AG08396 (cell line): ENCODE measurements around the gene METRN.
A peak's percentile ranks its signal among the peaks of the same experiment; 100 is the strongest.
"Not testable (repeated sequence)": the region's sequence is repeated elsewhere in the genome, so short reads cannot be mapped to it uniquely, and the experiment has no call there.

ENCODE experiments used
- DNase-seq: peaks from one replicate; pipeline ENCODE4 v3.0.0; 2012; ENCODE audit warnings: low spot score, mixed read lengths

METRN gene

DNA sequence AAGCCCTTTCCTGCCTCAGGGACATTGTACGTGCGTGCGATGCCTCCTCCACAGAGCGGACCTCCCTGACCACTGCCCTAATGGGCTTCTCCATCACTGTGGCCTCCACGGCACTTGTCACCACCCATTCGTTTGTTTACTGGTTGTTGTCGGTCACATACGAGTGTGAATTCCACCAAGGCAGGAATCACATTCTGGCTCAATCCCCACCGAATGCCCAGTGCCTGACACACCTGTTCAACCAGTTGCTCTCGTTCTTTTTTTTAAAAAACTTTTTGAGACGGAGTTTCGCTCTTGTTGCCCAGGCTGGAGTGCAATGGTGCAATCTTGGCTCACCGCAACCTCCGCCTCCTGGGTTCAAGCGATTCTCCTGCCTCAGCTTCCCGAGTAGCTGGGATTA lies 23.7 kb upstream of the METRN start:
- DNase-seq = not testable (repeated sequence)

DNA sequence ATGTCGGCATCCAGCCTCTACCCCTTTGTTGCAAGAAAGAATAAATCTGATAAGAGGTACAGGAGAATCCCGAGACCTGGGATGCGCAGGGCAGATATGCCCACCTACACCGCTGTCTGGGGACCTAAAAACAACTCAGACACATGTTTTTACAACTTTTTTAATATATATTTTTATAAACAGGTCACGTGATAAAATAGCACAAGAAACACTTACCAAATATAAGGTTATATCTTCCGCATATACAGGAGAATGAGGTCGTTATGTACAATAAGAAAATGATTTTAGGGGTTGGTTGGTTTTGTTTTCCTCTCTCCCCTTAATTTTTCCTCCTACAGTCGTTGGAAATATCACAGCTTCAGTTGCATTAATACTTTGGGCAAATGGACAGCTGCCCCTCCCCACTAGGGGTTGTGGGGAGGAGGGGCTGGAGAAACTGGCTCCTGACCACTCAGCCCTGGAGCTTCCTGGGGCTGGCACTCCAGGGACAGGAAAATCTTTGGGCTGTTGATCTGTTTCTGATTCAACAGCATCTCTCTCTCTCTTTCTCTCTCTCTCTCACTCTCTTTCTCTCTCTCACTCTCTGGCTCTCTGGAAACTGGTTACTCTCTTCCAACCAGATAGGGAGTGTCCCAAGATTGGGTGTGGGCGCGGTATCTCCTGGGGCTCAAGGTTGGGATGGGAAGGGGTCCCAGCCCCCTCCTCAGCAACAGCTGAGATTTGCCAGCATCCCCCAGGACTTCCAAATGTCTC lies 22.4 kb upstream of the METRN start:
- no peak for DNase-seq

DNA sequence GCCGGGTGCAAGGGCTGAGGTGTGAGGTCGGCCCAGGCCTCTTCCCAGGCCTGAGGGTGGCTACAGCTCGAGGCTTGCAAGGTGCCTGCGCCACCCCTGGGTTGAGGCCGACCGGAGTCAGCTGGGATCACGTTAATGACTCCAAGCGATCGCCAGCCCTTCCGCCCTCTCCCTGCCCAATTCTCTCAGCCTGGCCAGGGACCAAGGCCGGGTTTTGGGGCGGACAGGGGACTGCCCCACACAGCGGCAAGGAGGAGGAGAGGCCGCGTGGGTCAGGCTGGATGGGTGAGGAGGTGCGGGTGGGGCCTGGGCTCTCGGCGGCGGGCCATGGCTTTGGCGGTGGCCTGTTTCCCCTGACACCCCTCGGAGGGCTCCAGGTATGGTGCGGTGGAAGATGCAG lies 21.6 kb upstream of the METRN start:
- DNase-seq = no peak

DNA sequence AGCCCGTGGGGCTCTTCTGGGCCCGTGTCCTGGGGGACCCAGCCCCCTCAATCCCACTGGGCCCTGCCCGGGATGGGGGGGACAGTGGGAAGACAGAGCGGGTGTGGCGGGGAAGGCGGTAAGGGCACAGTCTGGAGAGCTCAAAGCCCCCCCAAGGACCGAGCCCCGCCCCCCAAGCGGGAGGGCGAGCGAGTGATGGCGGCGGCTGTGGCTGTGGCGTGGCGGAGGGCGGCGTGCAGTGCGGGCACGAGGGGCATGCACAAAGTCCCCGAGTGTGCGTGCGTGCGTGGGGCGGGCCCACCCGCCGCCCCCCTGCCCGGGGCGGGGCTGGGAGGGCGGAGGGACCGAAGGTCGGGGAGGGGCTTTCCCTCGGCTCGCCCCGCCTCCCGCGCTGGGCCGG lies 21.2 kb upstream of the METRN start:
- DNase-seq = no peak

DNA sequence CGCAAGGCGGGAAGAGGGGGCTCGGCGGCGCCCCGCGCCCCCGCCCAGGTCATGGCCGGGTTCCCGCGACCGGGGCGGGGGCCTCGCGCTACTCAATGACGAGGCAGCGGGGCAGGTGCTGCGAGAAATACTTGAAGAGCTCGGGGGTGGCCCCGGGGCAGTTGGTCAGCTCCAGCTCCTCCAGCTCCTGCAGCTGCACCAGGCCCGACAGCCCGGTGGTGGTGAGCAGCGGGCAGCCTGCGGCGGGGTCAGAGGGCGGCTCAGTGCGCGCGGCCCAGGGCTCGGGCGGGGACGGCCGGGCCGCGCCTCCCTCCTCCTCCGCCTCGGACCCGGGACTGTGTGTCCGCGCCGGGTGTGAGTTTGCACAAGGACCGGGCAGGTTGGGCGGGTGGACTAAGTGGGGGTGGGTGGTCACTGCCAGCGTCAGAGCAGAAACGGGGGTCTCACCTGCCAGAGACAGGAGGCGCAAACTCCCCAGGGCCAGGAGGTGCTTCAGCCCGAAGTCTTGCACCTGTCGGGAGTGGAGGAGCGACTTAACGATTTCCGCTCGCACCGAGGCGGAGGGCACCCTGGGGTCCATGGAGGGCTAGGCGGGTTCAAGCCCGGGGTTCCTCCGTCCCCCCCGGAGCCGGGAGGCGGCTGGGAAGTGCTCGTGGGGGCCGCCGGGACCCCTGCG lies 20.6 kb upstream of the METRN start:
- no peak for DNase-seq

DNA sequence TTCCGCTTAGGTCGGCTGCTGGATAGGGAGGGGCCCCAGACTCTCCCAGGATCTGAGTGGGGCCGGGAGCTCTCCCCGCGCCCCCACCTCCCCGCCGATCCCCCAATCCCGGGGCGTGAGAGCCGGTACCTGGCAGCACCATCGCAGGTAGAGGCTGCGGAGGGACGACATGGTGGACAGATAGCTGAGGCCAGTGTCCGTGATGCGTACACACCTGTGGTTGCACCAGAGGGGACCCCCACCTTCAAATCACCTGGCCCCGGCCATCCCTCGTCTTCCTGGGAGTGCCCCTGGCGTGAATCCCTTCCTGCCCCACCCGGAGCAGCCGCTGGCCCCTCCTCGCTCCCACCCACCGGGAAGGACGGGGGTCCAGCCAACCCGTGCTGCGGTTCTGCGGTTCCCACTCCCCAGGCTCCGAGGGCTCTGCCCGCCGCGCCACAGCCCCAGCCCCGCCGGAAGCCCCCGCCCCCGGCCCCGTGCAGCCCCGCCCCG lies 20.0 kb upstream of the METRN start:
- no peak for DNase-seq

DNA sequence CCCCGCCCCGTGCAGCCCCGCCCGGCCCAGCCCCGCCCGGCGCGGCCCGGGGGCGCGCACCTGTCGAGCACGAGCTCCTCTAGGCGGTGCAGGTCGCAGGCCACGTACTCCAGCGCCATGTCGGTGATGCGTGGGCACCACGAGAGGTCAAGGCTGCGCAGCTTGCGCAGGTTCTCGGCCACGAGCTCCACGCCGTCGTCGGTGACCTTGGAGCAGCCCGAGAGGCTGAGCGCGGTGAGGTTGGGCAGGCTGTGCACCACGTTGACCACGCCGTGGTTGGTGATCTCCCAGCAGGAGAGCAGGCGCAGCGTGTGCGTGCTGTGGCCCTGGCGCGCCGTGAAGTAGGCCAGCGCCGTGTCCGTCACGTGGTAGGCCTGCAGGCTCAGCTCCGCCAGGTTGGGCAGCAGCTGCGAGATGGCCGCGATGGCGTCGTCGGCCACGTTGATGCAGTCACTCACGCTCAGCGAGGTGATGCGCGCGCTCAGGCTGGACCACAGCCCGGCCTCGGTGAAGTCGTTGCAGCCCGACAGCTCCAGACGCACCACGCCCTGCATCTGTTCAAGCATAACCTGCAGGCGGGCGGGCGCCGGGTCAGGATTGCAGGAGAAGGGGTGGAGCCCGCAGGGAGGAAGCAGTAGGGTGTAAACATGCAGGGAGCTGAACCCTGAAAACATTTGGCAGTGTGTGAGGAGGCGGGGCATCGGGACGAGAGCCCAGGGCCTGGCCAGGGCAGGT lies 19.4 kb upstream of the METRN start:
- no peak for DNase-seq

DNA sequence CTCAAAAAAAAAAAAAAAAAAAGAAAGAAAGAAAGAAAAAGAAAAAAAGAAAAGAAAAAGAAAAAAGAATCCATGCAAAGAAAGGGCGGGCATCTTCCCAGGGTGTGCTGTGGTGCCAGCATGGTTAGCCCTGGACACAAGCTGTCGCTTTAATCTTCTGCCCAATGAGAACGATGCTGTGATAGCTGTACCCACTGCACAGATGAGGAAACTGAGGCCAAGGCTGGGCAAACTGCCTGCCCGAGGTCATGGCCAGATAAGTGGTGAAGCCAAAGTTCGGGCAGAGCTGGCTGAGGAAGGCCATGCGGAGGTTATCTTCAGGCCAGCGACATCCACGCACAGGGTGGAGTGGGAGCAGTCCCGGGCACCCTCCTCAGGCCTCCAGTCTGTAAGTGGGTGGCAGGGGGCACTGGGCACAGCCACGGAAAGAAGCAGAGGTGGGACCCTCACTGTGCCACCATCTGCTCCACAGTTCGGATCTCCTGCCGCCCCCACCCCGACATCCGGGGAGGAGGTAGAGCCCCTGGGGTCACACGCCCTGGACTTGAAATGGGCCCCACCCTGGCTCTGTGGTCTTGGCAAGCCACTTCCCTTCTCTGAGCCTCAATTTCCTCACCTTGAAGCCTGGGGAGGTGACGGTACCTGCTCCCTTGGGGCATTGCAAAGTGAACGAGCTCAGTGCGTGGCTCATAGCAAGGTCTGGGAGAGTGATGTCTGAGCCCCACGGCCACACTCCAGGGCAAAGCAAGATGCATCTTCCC lies 15.8 kb upstream of the METRN start:
- no peak for DNase-seq

DNA sequence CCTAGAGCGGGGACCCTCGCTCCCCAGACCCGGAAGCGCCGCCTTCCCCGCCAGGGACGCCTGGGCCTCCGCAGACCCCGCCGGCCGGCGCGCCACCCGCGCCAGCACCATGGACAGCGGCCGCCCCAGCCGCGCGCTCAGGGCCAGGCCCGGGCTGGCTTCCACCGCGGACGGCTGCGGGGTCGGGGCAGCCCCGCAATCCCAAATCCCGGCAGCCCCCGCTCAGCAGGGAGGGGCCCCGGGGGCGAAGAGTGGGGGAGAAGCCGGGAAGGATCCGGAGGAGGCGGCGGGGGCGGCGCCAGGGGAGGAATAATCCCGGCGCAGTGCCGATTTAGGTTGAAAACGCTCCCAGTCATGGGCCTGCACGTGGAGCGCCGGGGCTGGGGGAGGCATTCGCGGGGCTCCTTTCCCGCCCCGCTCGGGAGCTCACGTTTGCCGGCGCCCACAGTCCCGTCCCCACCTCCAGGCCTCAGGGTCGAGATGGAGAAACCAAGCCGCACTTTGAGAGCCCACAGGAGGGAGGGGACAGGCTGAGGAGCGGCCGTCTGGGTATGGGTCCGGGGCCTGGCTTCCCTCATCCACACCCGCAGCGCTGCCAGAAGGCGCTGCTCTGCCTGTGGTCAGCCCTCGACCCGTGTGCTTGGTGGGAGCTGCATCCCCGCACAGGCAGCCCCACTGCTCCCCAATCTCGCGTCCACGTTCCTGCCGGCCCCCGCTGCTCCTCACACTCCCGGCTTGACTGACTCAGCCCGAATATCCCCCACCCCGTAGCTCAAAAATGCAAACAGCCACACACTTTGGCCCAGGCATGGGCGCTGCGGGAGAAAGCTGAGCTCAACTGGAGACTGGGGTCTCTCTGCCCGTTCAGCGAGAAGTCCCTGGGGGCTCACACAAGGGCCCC lies 14.0 kb upstream of the METRN start:
- DNase-seq = peak; percentile 71

DNA sequence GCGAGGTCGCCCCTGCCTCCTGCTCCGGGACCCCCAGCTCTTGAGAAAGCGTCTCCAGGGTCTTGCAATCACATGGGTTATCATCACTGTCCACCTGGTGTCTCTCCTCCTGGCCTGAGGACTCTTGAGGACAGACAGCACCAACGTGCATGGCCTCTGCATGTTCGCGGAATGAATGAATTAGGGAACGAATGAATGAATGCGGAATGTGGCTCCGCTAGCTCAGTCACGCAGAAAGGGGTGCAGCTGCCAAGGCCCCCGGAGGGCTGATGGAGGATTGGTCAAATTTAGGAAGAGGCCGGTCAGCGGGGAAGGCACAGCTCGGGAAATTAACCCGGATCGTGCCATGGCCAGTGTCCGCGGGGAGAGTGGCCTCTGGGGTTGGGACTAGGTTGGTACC lies 12.6 kb upstream of the METRN start:
- DNase-seq = no peak

DNA sequence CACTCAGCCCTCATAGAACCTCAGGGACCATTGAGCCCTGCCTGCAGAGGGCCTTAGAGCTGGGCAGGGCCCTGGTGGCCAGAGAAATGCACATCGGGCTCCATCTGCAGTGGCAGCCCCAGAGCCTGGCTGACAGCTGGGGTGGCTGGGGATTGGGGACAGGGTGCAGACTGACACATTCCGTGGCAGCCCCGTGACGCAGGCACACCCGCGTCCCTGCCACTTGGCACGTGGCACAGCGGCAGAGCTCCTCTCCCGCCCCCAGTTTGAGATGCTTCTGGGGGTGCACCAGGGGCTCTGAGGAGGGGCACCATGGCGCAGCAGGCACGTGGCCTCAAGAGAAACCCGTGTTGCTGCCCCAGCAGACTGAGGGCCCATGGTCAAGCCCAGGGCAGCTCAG lies 11.5 kb upstream of the METRN start:
- no peak for DNase-seq

DNA sequence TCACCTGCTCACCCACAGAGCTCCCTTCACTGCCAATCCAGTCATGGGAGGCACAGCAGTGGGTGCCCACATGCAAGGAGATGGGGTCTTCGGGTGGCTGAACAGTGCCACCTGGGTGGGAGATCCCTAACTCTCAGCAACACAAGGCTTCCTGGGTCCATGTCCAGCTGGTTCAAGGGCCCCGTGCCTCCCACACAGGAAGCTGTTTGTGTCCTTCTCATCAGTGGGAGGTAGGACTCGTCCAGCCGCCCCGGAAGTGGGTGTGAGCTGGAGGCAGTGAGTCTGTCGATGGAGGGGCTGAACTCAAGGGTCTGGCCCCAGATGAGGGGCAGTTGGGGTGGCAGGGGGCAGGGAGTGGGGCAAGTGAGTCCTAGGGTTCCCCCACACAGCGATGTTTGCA lies 10.9 kb upstream of the METRN start:
- DNase-seq = no peak

DNA sequence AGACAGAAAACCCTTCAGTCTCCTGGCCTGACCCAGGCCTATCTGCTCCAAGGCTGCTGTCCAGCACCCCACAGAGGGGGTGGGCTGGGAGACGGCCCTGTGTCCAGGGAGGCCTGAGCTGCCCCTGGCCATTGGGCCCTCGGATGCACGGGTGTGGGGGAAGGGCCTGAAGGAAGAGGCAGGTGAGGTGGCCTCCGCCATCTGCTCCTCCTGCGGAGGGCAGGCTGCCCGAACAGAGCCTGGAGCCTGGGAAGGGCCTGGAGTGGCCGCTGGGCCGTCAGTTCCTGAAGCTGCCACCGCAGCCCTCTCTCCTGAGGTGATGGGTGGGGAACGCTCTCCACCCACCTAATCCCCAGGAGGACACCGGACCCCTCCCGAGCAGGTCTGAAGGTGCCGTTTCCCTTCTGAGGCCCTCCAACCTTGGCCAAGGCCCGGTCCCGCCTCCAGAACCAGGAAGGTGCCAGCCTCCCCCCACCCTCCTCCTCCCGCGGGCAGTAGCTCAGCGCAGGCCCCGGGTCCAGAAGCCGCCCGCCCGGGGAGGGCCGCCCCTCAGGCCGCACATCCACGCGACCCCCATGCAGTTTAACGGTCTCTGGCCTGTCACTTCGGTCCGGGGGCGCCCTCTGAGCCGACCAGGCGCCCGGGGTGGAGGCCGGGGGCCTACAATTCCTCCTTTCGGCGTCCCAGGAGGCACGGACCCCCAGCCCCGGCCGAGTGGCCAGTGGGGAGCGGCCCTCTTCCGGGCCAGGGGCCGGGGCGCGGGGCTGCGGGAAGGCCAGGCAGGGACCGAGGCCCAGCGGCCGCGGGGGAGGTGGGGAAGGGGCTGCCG lies 10.2 kb upstream of the METRN start:
- DNase-seq = no peak

DNA sequence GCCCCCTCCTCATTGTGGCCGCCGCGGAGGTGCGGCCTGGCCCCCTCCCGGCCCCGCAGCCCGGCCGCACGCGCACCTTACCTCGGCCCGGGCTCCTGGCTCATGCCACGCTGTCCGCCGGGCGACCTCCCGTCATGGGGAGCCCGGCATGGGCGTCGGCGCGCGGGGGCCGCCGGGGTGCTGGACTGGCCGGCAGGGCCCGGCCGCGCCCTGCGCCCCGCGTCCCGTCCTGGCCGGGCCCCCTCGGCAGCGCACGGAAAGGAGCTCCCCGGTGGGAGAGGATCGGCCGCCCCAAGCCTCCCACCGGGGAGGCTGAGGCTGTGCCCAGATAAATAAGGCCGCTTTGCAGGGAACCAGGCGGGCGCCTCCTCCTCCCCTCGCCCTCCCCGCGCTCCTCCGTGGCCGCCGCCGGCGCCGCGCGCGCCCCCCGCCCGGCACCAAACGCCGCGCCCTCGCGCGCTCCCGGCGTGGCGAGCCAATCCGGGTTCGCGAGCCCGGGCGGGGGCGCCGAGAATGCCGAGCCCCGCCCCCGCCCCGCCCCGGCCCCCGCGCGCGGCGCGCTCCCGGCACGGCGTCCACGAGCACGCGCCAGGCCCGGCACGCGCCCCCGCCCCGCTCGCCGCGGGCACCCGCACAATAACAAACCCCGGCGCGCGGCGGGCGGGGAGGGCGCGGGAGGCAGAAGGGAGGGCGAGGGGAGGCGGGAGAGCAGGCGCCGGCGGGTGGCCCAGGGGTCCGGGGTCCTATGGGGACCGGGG lies 9.3 kb upstream of the METRN start, which contains the start of gene FBXL16:
Gene FBXL16 (minus strand): TSS at position 371 of the 758 bp plus-strand sequence. CDS start 8,396 bp downstream, outside the sequence.
- DNase-seq = no peak

DNA sequence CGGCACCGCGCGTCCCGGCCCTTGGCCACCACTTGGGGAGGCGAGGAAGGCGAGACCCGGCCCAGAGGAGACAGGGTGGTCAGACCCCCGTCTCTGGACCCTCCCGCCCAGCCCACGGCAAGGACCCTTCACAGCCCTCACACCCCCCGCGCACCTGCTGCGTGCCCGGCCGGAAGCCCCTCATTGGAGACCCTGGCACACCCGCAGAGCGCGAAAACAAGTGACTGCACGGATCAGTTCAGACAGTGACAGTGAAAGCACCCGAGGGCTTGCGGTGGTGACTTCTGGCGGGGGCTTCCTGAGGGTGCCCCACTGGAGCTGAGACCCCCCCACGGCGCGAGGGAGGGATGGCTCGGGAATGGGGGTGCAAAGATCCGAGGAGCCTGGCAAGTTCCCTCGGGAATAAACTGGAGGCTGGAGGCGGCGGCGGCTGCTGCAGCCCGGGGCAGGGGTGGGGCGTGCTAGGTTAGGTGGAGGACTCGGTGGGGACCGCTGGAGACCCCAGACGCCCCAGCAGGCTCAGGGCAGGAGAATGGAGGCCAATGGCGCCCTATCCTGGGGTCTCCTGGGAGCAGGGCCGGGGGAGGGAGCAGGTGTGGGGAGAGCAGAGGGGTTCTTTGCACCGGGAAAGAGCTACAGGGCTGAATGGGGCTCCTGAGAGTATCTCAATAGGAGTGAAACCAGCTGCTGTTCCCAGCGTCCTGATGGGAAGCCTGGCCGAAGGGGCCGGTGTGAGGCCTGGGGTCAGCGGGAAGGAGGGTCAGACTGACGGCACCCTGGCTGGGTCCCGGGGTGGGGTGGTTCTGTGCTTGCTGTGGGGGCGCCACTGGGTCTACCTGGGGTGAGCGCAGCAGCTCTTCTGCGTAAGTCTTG lies 8.5 kb upstream of the METRN start:
- DNase-seq = no peak

DNA sequence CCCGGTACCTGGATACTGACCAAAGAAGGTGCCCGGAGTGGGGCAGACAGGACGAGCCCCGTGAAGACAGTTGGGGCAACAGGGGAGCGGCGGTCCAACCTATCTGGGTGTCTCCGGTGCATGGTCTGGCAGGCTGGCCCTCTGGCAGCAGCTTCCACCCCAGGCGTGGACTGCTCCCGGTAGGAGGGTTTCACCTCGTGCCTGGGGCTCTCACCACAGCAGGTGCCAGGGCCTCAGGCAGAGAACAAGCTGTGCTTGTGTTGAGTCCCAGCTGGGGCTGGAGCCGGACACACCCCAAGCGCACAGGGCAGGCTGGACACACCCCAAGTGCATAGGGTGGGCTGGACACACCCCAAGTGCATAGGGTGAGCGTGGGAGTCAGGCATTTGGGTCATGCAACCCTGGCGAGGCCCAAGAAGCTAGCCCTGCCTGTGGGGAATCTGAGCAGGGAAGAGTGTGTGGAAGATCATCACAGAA lies 7.8 kb upstream of the METRN start:
- no peak for DNase-seq

DNA sequence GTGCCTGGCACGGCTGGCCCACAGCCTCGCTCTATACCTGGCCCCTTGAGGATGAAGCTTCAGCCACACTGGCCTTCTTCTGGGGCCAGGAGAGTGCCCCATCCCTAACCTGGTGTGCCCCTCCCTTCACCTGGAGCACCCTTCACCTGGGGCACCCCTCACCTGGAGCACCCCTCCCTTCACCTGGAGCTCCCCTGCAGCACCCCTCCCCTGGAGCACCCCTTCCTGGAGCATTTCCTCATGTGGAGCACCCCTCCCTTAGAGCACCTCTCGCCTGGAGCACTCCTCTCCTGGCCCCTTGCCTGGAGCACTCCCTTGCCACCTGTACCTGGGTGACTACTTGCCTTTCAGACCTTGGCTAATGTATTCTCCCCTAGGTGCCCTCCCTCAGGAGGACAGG lies 6.9 kb upstream of the METRN start:
- DNase-seq = no peak

DNA sequence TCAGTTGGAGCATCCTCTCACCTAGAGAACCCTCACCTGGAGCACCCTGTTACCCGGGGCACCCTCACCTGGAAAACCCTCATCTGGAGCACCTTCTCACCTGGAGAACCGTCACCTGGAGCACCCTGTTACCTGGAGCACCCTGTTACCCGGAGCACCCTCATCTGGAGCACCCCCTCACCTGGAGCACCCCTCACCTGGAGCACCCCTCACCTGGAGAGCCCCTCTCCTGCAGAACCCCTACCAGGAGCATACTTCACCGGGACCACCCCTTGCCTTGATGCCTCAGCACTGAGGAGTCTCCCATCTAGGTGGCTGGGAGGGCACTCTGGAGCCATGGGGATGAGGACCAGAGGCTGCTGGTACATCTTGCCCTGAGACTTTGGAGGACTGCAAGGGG lies 6.0 kb upstream of the METRN start:
- no peak for DNase-seq
